GM12878 (cell line): Measurements from ENCODE around the gene PJA1. TPM values are rescaled to one million over a fixed set of nuclear protein-coding genes. Genes with fewer than 3 reads are reported as not detected.

Experiments used
- ATAC-seq: fragments of 200-7000 bp; cut with Tn5 transposase; 3 replicates; pipeline ENCODE4 v1.9.1; 2020; ENCODE audit warnings: mild to moderate bottlenecking, moderate library complexity
- BruUV-seq: library from RNA; stranded (reverse); fragments of 400-500 nt; replicated peaks from 2 replicates; lab custom pipeline; 2021; lab: Mats Ljungman, UMichigan
- CTCF ChIA-PET: fragments of 300-600 bp; sonication (Branson Sonifier 250); formaldehyde crosslinking; extraction: SDS; loops from one replicate; lab custom pipeline; 2021; ENCODE audit warnings: inconsistent platforms; lab: Yijun Ruan, JAX
- POLR2A ChIA-PET: fragments of 350-600 bp; formaldehyde crosslinking; extraction: SDS; loops from one replicate; lab custom pipeline; 2021; ENCODE audit warnings: inconsistent platforms; lab: Charles Lee
- RAD21 ChIA-PET: fragments of 300-600 bp; sonication (Branson Sonifier 250); formaldehyde crosslinking; loops from one replicate; lab custom pipeline; 2023; ENCODE audit warnings: antibody characterized with exemption; ENCODE audit not compliant: unreplicated experiment; lab: Charles Lee
- SMC1A ChIA-PET: fragments of 300-600 bp; sonication (Branson Sonifier 250); formaldehyde crosslinking; loops from one replicate; lab custom pipeline; 2023; ENCODE audit not compliant: unreplicated experiment, uncharacterized antibody; lab: Charles Lee
- DNase-seq: peaks from one replicate; pipeline ENCODE4 v3.0.0-alpha.2; 2011; ENCODE audit warnings: low read depth, low spot score
- FAIRE-seq: peaks from 3 replicates; lab custom pipeline; 2011; peaks lifted over from hg19 to GRCh38; lab: Jason Lieb, UNC
- H2AFZ ChIP-seq: 2 replicates; pipeline ENCODE4 v1.6.0; 2011; ENCODE audit warnings: low read depth, low read length, control low read depth; ENCODE audit not compliant: control insufficient read depth
- H3K27ac ChIP-seq: 2 replicates; pipeline ENCODE4 v1.5.1; 2011; ENCODE audit warnings: control low read depth; ENCODE audit not compliant: control insufficient read depth, insufficient read depth
- H3K27me3 ChIP-seq, 2 experiments: replicated peaks in 1 of 2; 2 replicates each; pipeline versions ENCODE4 v1.6.0 to v1.6.1; 2011; ENCODE audit warnings: low read length in 1 of 2; ENCODE audit not compliant: control insufficient read depth in 2 of 2, insufficient read depth in 2 of 2
- H3K36me3 ChIP-seq, 2 experiments: 2 replicates each; pipeline ENCODE4 v1.5.1; 2011; ENCODE audit warnings: low read length in 1 of 2; ENCODE audit not compliant: control insufficient read depth in 2 of 2, insufficient read depth in 2 of 2
- H3K4me1 ChIP-seq: 2 replicates; pipeline ENCODE4 v1.6.1; 2011; ENCODE audit warnings: mild to moderate bottlenecking, low read length, moderate library complexity, mixed read lengths; ENCODE audit not compliant: control insufficient read depth, insufficient read depth
- H3K4me2 ChIP-seq: 2 replicates; pipeline ENCODE4 v1.6.0; 2011; ENCODE audit warnings: control low read depth; ENCODE audit not compliant: control insufficient read depth, insufficient read depth
- H3K4me3 ChIP-seq: fragments of 200-600 bp; sonication (generic); 2 replicates; pipeline ENCODE4 v1.5.1; 2016
- H3K79me2 ChIP-seq: 2 replicates; pipeline ENCODE4 v1.6.0; 2011; ENCODE audit warnings: low read length; ENCODE audit not compliant: control insufficient read depth, insufficient read depth
- H3K9ac ChIP-seq: 2 replicates; pipeline ENCODE4 v1.8.0; 2011; ENCODE audit warnings: low read length, control low read depth, mixed read lengths; ENCODE audit not compliant: control insufficient read depth, insufficient read depth
- H3K9me3 ChIP-seq: replicated peaks from 3 replicates; pipeline ENCODE4 v1.5.1; 2011; ENCODE audit warnings: mild to moderate bottlenecking, low read length; ENCODE audit not compliant: control insufficient read depth, insufficient read depth
- H4K20me1 ChIP-seq: 2 replicates; pipeline ENCODE4 v1.6.0; 2011; ENCODE audit not compliant: control insufficient read depth, insufficient read depth
- BMI1 ChIP-seq: fragments of 450-650 bp; IDR thresholded peaks from 2 replicates; pipeline ENCODE4 v1.6.1; 2016; ENCODE audit warnings: mild to moderate bottlenecking, moderate library complexity, borderline replicate concordance
- CBFB ChIP-seq: IDR thresholded peaks from 2 replicates; pipeline ENCODE4 v1.6.1; 2016; ENCODE audit warnings: antibody characterized with exemption, low read depth
- EP300 ChIP-seq, 2 experiments: fragments of 150-350 bp in 1 of 2; IDR thresholded peaks; 2 replicates each; pipeline ENCODE4 v1.6.1; 2011 to 2012; ENCODE audit warnings: low read depth in 2 of 2, low read length in 2 of 2, borderline replicate concordance in 1 of 2, improper control_type of control experiment in 1 of 2, inconsistent platforms in 1 of 2; ENCODE audit not compliant: control insufficient read depth in 1 of 2
- GABPA ChIP-seq: IDR thresholded peaks from 2 replicates; pipeline ENCODE4 v1.6.1; 2014; ENCODE audit warnings: antibody characterized with exemption, low read depth, mild to moderate bottlenecking, inconsistent platforms
- GATAD2B ChIP-seq: fragments of 450-650 bp; conservative IDR thresholded peaks from 2 replicates; pipeline ENCODE4 v1.6.1; 2017; ENCODE audit warnings: low read depth, mild to moderate bottlenecking, moderate library complexity
- KAT2A ChIP-seq: conservative IDR thresholded peaks from 2 replicates; pipeline ENCODE4 v1.6.1; 2011; ENCODE audit warnings: low read depth, low read length; ENCODE audit not compliant: control insufficient read depth
- LARP7 ChIP-seq: fragments of 450-650 bp; IDR thresholded peaks from 2 replicates; pipeline ENCODE4 v1.6.1; 2017; ENCODE audit warnings: mild to moderate bottlenecking
- NBN ChIP-seq: fragments of 450-650 bp; IDR thresholded peaks from 2 replicates; pipeline ENCODE4 v1.6.1; 2016
- NRF1 ChIP-seq: conservative IDR thresholded peaks from 2 replicates; pipeline ENCODE4 v1.6.1; 2011; ENCODE audit warnings: mild to moderate bottlenecking, low read depth, low read length, improper control_type of control experiment
- PAX8 ChIP-seq: fragments of 450-650 bp; IDR thresholded peaks from 2 replicates; pipeline ENCODE4 v1.6.1; 2017; ENCODE audit warnings: mild to moderate bottlenecking, moderate library complexity
- RB1 ChIP-seq: fragments of 450-650 bp; formaldehyde crosslinking; IDR thresholded peaks from 2 replicates; pipeline ENCODE4 v1.6.1; 2017; ENCODE audit warnings: mild to moderate bottlenecking, borderline replicate concordance
- ZNF24 ChIP-seq: fragments of 450-650 bp; IDR thresholded peaks from 2 replicates; pipeline ENCODE4 v1.6.1; 2017; ENCODE audit warnings: antibody characterized with exemption, mild to moderate bottlenecking
- WGBS: methylation state at CpG from one replicate; pipeline ENCODE4 v1.1.6; 2016; ENCODE audit warnings: low lambda C conversion rate; ENCODE audit not compliant: insufficient replicate concordance, insufficient coverage; ENCODE audit errors: missing lambda C conversion rate; 5-methylcytosine and 5-hydroxymethylcytosine counted together
- in situ Hi-C: fragments of 300-500 bp; cut with MboI; formaldehyde crosslinking; loops from 9 replicates; pipeline ENCODE4 v1.14.3; 2018; ENCODE audit warnings: mixed read lengths
- intact Hi-C: fragments of 100-400 bp; cut with micrococcal nuclease; formaldehyde crosslinking; loops from one replicate; pipeline ENCODE4 v1.14.2; 2022; ENCODE audit not compliant: unreplicated experiment
- polyA plus RNA-seq, 11 experiments: library from polyadenylated mRNA; depleted of rRNA in 4 of 11; unstranded in 6 of 11; stranded (reverse) in 5 of 11; fragments of >200 nt; fragmentation: Nextera tagmentation in 4 of 11; fragmentation: Illumina TruSeq in 1 of 11; extraction: Ambion mirVana in 4 of 11; extraction: Trizol in 1 of 11; gene quantifications; 1 replicate in 1 of 11; 2 replicates in 10 of 11; pipeline versions ENCODE4 v1.2.1 to v1.2.3, GENCODE V29; 2011 to 2016; ENCODE audit warnings: inconsistent platforms in 2 of 11, missing spikeins in 2 of 11, low read depth in 1 of 11
- total RNA-seq, 4 experiments: library from RNA; depleted of rRNA in 3 of 4; stranded (reverse); fragments of >200 nt in 3 of 4; fragmentation: Illumina TruSeq in 1 of 4; extraction: Trizol in 1 of 4; gene quantifications; 2 replicates each; pipeline versions ENCODE4 v1.2.1 to v1.2.3, GENCODE V29; 2013 to 2021
- TF ChIP-seq, protein P1 (sequence below): fragments of 450-650 bp; IDR thresholded peaks from 2 replicates; pipeline ENCODE4 v1.6.1; 2014; ENCODE audit warnings: mild to moderate bottlenecking
- TF ChIP-seq, protein P2 (sequence below): fragments of 150-350 bp; IDR thresholded peaks from 2 replicates; pipeline ENCODE4 v1.6.1; 2016; ENCODE audit warnings: low read depth, low read length

The PJA1 gene
- total and polyA plus RNA-seq, 10 of the 15 experiments (the other 5 are each of a cell fraction or from before 2014, with no cell fraction given): 5.2 to 19.5 (median 10.8) TPM

DNA sequence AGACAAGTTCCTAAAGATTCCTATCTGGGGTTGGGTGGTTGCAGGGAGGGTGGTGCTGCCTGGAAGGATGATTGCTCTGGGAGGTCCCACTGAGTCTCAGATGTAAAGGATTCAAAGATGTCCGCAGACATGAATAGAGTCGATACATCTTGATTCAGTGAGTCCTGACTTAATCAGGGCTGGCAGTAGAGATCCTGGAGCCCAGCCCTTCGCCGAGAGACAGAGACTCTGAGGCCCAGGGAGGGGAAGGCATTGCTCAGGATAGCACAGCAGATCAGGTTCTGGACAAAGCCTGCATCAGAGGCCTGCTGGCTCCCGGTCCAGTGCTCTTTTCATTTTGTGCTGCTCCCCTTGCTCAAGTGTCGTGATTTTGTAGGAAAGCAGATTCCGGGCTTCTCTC is 21.7 kb downstream of the PJA1 start:
- in situ Hi-C loops: no loop called here
- Histone ChIP-seq H3K4me1 (no peaks in the 10 kb centered on the region), H3K79me2 (no peaks in the 10 kb centered on the region), H2AFZ (no peak overlapping the region), H3K27me3 (no peaks in the 10 kb centered on the region; a peak in 1 of 4 replicates), H4K20me1 (no peaks in the 10 kb centered on the region), H3K36me3 (no peaks in the 10 kb centered on the region), H3K4me3 (no peak overlapping the region), H3K27ac (no peak overlapping the region), H3K4me2 (no peak overlapping the region), H3K9ac (no peak overlapping the region), H3K9me3 (no peaks in the 10 kb centered on the region)
- ChIA-PET CTCF (no interaction called here), SMC1A (no interaction called here), POLR2A (no interaction called here), RAD21 (no interaction called here)
- 30% methylated on average over 7 of the region's 7 CpGs for WGBS
- intact Hi-C loops: no loop called here
- TF ChIP-seq NBN (no peak), BMI1 (no peak), CBFB (no peak), EP300 (IDR thresholded peaks at IDR 0.05; ENCODE audit: borderline replicate concordance in 1 of 2, control insufficient read depth in 1 of 2, low read depth in 2 of 2, low read length in 2 of 2) (no peak), NRF1 (no peak)
- TF ChIP-seq, protein P1, sequence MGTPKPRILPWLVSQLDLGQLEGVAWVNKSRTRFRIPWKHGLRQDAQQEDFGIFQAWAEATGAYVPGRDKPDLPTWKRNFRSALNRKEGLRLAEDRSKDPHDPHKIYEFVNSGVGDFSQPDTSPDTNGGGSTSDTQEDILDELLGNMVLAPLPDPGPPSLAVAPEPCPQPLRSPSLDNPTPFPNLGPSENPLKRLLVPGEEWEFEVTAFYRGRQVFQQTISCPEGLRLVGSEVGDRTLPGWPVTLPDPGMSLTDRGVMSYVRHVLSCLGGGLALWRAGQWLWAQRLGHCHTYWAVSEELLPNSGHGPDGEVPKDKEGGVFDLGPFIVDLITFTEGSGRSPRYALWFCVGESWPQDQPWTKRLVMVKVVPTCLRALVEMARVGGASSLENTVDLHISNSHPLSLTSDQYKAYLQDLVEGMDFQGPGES: no peak
- BruUV-seq: no TSS peak
- no peak for FAIRE-seq
- DNase-seq: no peak
- ATAC-seq: no peak

DNA sequence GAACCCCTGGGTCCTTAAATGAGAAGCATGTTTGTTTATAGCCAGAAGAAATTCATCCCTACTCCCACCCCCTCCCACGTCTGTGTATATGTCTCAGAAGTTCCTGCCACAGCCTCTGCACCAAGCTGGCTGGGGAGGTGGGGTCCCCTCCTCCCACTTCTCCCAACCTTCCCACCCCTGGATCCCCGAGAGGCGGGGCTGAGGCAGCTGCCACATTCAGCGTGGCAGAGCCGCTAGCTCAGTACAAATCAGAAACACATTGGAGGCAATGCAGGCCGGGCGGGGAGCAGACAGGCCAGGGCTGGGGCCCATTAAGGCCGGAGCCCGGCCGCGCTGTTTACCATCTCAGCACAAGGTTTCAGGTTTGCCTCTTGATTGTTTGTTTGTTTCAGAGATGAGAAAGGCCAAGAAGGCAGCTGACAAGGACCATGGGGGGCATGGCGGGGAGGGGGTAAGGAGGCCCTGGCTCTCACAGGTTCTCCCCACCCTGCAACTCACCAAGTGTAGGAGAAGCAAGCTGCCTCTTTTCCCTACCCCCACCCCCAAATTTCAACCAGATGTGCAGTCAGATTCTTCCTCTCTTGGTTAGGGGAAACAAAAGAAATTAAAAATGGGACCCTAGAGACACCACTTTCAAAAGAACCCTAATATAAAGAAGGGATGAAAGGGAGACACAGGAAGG is 22.3 kb downstream of the PJA1 start:
- no peak overlapping the region for H3K9ac ChIP-seq
- ChIA-PET POLR2A (no interaction called here), CTCF (no interaction called here), RAD21 (no interaction called here), SMC1A (no interaction called here)
- H3K4me1 ChIP-seq: no peaks in the 10 kb centered on the region
- in situ Hi-C loops: no loop called here
- WGBS: 54% methylated on average over 12 of the region's 12 CpGs
- no peak overlapping the region for H3K4me3 ChIP-seq
- H4K20me1 ChIP-seq: no peaks in the 10 kb centered on the region
- DNase-seq: no peak
- no peak for ATAC-seq
- no peak overlapping the region for H3K27ac ChIP-seq
- no peaks in the 10 kb centered on the region for H3K36me3 ChIP-seq
- no peaks in the 10 kb centered on the region for H3K9me3 ChIP-seq
- peaks cover 0 to under 1% of the 10 kb centered on the region in 2 experiments; a peak in 2 of 4 replicates for H3K27me3 ChIP-seq
- FAIRE-seq: no peak
- H2AFZ ChIP-seq: no peak overlapping the region
- no peaks in the 10 kb centered on the region for H3K79me2 ChIP-seq
- intact Hi-C loops: no loop called here
- BruUV-seq: no TSS peak
- no peak overlapping the region for H3K4me2 ChIP-seq
- no peak for TF ChIP-seq GATAD2B
- no peak for TF ChIP-seq KAT2A
- no peak for TF ChIP-seq PAX8
- no peak for TF ChIP-seq LARP7
- no peak for TF ChIP-seq RB1
- no peak for TF ChIP-seq ZNF24
- TF ChIP-seq, protein P2, sequence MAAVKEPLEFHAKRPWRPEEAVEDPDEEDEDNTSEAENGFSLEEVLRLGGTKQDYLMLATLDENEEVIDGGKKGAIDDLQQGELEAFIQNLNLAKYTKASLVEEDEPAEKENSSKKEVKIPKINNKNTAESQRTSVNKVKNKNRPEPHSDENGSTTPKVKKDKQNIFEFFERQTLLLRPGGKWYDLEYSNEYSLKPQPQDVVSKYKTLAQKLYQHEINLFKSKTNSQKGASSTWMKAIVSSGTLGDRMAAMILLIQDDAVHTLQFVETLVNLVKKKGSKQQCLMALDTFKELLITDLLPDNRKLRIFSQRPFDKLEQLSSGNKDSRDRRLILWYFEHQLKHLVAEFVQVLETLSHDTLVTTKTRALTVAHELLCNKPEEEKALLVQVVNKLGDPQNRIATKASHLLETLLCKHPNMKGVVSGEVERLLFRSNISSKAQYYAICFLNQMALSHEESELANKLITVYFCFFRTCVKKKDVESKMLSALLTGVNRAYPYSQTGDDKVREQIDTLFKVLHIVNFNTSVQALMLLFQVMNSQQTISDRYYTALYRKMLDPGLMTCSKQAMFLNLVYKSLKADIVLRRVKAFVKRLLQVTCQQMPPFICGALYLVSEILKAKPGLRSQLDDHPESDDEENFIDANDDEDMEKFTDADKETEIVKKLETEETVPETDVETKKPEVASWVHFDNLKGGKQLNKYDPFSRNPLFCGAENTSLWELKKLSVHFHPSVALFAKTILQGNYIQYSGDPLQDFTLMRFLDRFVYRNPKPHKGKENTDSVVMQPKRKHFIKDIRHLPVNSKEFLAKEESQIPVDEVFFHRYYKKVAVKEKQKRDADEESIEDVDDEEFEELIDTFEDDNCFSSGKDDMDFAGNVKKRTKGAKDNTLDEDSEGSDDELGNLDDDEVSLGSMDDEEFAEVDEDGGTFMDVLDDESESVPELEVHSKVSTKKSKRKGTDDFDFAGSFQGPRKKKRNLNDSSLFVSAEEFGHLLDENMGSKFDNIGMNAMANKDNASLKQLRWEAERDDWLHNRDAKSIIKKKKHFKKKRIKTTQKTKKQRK: no peak
- TF ChIP-seq GABPA: no peak
